ENCODE measurements around the gene SAG. TPM values are rescaled to one million over a fixed set of nuclear protein-coding genes. Genes with fewer than 3 reads are reported as not detected.

Gene SAG
- total and polyA plus RNA-seq, 11 donors, result 1.4 TPM; not detected in 10

DNA sequence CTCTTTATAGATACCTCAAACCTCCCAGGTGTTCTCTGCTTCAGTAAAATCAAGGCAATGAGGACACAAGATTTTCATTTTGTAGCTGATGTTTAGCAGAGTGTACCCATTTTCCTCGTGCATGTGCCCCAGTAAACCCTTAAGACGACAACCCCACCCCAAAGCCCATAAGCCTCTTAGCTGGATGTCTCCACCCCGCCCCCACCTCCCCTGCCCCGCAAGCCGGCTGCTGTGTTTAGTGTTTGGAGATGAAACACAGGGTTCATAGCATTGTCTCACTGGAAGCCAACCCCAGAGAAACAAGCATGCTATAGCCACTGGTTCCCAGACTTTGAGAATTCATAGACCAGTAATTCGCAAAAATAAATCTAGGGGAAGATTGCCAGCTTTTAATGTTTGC is 5.8 kb upstream of the SAG start:
- intact Hi-C loops (cut with DNase I), result no loop called here
- Histone ChIP-seq H3K9me3 (no peaks in the 10 kb centered on the region), H3K4me1 (no peaks in the 10 kb centered on the region), H3K36me3 (no peaks in the 10 kb centered on the region), H3K27me3 (no peaks in the 10 kb centered on the region), H3K4me3 (no peak overlapping the region), H3K27ac (no peak overlapping the region)
- no peak for ATAC-seq
- TF ChIP-seq POLR2A (IDR thresholded peaks at IDR 0.05), result no peak
- TF ChIP-seq, protein P1, sequence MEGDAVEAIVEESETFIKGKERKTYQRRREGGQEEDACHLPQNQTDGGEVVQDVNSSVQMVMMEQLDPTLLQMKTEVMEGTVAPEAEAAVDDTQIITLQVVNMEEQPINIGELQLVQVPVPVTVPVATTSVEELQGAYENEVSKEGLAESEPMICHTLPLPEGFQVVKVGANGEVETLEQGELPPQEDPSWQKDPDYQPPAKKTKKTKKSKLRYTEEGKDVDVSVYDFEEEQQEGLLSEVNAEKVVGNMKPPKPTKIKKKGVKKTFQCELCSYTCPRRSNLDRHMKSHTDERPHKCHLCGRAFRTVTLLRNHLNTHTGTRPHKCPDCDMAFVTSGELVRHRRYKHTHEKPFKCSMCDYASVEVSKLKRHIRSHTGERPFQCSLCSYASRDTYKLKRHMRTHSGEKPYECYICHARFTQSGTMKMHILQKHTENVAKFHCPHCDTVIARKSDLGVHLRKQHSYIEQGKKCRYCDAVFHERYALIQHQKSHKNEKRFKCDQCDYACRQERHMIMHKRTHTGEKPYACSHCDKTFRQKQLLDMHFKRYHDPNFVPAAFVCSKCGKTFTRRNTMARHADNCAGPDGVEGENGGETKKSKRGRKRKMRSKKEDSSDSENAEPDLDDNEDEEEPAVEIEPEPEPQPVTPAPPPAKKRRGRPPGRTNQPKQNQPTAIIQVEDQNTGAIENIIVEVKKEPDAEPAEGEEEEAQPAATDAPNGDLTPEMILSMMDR (IDR thresholded peaks at IDR 0.05), result no peak
- 56 to 66% (median 62%) methylated on average over 6 of the region's 6 CpGs for WGBS, 4 donors
- no peak for DNase-seq

DNA sequence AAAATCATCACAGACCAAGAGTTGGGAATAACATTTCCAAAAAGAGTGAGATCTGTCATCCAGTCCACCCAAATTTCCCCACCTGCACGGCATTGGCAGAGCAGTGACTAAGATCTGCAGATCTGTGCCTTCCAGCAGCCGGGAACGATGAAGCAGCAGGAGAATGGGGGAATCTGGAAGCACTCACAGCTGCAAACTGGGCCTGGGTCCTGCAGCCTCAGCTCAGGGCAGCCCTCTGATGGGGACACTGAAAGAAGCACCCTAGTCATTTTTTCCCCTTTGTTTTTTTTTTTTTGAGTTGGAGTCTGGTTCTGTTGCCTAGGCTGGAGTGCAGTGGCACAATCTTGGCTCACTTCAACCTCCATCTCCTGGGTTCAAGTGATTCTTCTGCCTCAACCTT is 4.4 kb upstream of the SAG start:
- Histone ChIP-seq H3K4me3 (no peak overlapping the region), H3K36me3 (no peaks in the 10 kb centered on the region), H3K9me3 (no peaks in the 10 kb centered on the region), H3K27me3 (no peaks in the 10 kb centered on the region), H3K4me1 (no peaks in the 10 kb centered on the region), H3K27ac (no peak overlapping the region)
- WGBS, 4 donors, result 88 to 95% (median 90%) methylated on average over 3 of the region's 3 CpGs
- DNase-seq (no peak), ATAC-seq (no peak)
- TF ChIP-seq, protein P1 (IDR thresholded peaks at IDR 0.05), result no peak
- no peak for TF ChIP-seq POLR2A (IDR thresholded peaks at IDR 0.05)
- intact Hi-C loops (cut with DNase I), result no loop called here

GRCh38 chr2:233311241-233311926 is 3.8 kb downstream of the SAG start:
- ATAC-seq, result no peak
- no peak for DNase-seq
- H3K4me3 ChIP-seq, result no peak overlapping the region
- H3K27me3 ChIP-seq, result no peaks in the 10 kb centered on the region
- TF ChIP-seq, protein P1 (IDR thresholded peaks at IDR 0.05), result no peak
- TF ChIP-seq POLR2A (IDR thresholded peaks at IDR 0.05), result no peak
- no peaks in the 10 kb centered on the region for H3K4me1 ChIP-seq
- intact Hi-C loops (cut with DNase I), result no loop called here
- 83 to 92% (median 89%) methylated on average over 11 of the region's 11 CpGs for WGBS, 4 donors
- no peaks in the 10 kb centered on the region for H3K9me3 ChIP-seq
- H3K27ac ChIP-seq, result no peak overlapping the region
- H3K36me3 ChIP-seq, result no peaks in the 10 kb centered on the region

GRCh38 chr2:233312874-233313273 is 5.3 kb downstream of the SAG start:
- DNase-seq, result no peak
- TF ChIP-seq, protein P1 (IDR thresholded peaks at IDR 0.05), result no peak
- no peak for TF ChIP-seq POLR2A (IDR thresholded peaks at IDR 0.05)
- no peaks in the 10 kb centered on the region for H3K4me1 ChIP-seq
- WGBS, 4 donors, result 76 to 84% (median 78%) methylated on average over 8 of the region's 8 CpGs
- H3K4me3 ChIP-seq, result no peak overlapping the region
- intact Hi-C loops (cut with DNase I), result no loop called here
- peaks cover 0 to 3% (median 0%) of the 10 kb centered on the region in 12 donors for H3K9me3 ChIP-seq
- H3K27me3 ChIP-seq, result no peaks in the 10 kb centered on the region
- no peak for ATAC-seq
- H3K36me3 ChIP-seq, result no peaks in the 10 kb centered on the region
- H3K27ac ChIP-seq, result no peak overlapping the region
